Neural crest cell (in vitro differentiated cells): ENCODE results near the gene RAB35. TPM values are rescaled to one million over a fixed set of nuclear protein-coding genes. Genes with fewer than 3 reads are reported as not detected.

ENCODE experiments used
- DNase-seq: peaks from one replicate; pipeline ENCODE4 v3.0.0; 2021; ENCODE audit warnings: low read depth, mixed read lengths, low spot score
- H3K27ac Mint-ChIP-seq: one replicate; pipeline ENCODE4 v1.8.0; 2021; ENCODE audit warnings: mild to moderate bottlenecking, mixed read lengths; ENCODE audit not compliant: unreplicated experiment
- H3K27me3 Mint-ChIP-seq: 2 replicates; pipeline ENCODE4 v1.8.0; 2021; ENCODE audit warnings: low read depth, mild to moderate bottlenecking, mixed read lengths
- H3K36me3 Mint-ChIP-seq: 2 replicates; pipeline ENCODE4 v1.8.0; 2021; ENCODE audit warnings: low read depth, mild to moderate bottlenecking, mixed read lengths
- H3K4me1 Mint-ChIP-seq: 2 replicates; pipeline ENCODE4 v1.8.0; 2021; ENCODE audit warnings: mixed read lengths
- H3K4me3 Mint-ChIP-seq: one replicate; pipeline ENCODE4 v1.8.0; 2021; ENCODE audit warnings: mild to moderate bottlenecking, mixed read lengths
- H3K9me3 Mint-ChIP-seq: 2 replicates; pipeline ENCODE4 v1.8.0; 2021; ENCODE audit warnings: mixed read lengths
- total RNA-seq: library from RNA; stranded (reverse); gene quantifications from 2 replicates; pipeline ENCODE4 v1.2.1, GENCODE V29; 2021
- TF ChIP-seq, protein P1 (sequence below): fragments of 200-600 bp; sonication (generic); conservative IDR thresholded peaks from 2 replicates; pipeline ENCODE4 v1.5.0; 2021; ENCODE audit warnings: antibody characterized with exemption, mild to moderate bottlenecking

The RAB35 gene
- total RNA-seq, 1 donor from 2014 or later = 54.1 TPM

DNA sequence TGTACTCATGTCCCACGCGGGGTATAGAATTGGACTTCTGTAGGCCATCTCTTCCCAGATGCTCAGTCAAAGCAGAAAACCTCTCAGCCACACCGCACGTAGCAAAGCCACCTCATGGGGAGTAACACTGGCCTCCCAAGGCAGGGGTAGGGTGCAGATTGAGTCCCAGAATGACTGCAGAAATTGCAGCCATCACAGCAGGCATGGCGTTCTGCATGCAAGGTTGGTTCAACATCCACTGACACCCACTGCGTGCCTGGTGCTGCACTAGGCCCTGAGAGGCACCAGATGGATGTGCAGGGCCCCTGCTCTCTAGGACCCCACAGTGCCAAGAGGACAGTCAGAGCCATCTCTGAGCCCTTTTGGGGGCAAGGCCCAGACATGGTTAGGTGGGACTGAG lies 39.9 kb downstream of the RAB35 start:
- no peak overlapping the region for H3K4me3 Mint-ChIP-seq
- H3K36me3 Mint-ChIP-seq = no peaks in the 10 kb centered on the region
- H3K27me3 Mint-ChIP-seq = no peaks in the 10 kb centered on the region
- TF ChIP-seq, protein P1, sequence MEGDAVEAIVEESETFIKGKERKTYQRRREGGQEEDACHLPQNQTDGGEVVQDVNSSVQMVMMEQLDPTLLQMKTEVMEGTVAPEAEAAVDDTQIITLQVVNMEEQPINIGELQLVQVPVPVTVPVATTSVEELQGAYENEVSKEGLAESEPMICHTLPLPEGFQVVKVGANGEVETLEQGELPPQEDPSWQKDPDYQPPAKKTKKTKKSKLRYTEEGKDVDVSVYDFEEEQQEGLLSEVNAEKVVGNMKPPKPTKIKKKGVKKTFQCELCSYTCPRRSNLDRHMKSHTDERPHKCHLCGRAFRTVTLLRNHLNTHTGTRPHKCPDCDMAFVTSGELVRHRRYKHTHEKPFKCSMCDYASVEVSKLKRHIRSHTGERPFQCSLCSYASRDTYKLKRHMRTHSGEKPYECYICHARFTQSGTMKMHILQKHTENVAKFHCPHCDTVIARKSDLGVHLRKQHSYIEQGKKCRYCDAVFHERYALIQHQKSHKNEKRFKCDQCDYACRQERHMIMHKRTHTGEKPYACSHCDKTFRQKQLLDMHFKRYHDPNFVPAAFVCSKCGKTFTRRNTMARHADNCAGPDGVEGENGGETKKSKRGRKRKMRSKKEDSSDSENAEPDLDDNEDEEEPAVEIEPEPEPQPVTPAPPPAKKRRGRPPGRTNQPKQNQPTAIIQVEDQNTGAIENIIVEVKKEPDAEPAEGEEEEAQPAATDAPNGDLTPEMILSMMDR = no peak
- peaks cover 4% of the 10 kb centered on the region for H3K4me1 Mint-ChIP-seq
- no peak for DNase-seq
- H3K9me3 Mint-ChIP-seq = no peaks in the 10 kb centered on the region
- H3K27ac Mint-ChIP-seq = no peak overlapping the region

DNA sequence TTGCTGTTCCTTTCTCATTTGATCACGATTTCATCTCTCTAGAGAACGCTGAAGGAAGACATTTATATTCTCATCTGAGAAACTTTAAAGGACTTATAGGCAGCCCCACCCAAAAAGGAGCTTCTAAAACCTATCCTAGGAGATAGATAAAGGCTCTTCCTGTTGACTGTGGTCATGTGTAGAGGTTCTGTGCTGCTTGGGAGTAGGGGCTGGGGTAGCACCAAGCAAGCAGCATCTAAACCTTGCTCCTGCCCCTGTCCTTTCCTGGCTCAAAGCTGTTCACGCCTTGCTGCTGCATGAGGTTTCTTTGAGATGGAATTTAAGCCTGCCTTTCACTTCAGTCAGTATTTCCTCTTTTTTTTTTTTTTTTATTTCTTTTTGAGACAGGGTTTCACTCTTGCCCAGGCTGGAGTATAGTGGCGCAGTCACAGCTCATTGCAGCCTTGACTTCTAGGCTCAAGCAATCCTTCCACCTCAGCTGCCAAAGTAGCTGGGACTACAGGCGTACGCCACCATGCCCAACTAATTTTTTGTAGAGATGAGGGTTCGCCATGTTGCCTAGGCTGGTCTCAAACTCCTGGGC lies 41.4 kb downstream of the RAB35 start:
- DNase-seq = no peak
- Mint-ChIP-seq H3K36me3 (no peaks in the 10 kb centered on the region), H3K4me3 (no peak overlapping the region), H3K27me3 (no peaks in the 10 kb centered on the region), H3K27ac (no peak overlapping the region), H3K4me1 (peaks cover 4% of the 10 kb centered on the region), H3K9me3 (no peaks in the 10 kb centered on the region)
- TF ChIP-seq, protein P1 = no peak

DNA sequence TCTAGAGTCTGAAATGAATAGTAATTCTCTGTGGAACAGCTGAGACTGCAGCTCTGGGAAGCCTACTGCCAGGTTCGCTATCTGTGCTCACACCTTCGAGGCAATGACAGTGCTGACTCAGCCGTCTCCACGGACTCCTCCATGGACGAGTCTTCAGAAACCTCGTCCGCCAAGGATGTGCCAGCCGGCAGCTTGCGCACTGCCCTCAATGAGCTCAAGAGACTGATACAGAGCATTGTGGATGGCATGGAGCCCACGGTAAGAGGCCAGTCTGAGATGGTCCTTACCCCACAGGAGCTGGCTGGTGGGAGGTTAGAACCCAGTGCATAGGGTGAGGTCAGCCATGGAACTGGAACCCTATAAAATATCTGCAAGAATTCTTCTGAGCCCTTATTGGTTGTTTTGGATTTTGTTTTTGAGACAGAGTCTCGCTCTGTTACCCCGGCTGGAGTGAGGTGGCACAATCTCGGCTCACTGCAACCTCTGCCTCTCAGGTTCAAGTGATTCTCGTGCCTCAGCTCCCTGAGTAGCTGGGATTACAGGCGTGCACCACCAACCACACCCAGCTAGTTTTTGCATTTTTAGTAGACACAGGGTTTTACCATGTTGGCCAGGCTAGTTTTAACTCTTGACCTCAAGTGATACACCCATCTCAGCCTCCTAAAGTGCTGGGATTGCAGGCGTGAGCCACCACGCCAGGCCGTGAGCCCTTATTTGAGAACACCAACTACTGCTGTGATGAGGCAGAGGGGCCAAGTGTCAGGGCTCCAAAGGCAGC lies 43.9 kb downstream of the RAB35 start:
- Mint-ChIP-seq H3K27ac (no peak overlapping the region), H3K4me1 (peaks cover 4% of the 10 kb centered on the region), H3K9me3 (no peaks in the 10 kb centered on the region), H3K27me3 (no peaks in the 10 kb centered on the region), H3K36me3 (no peaks in the 10 kb centered on the region), H3K4me3 (no peak overlapping the region)
- TF ChIP-seq, protein P1 = no peak
- no peak for DNase-seq

DNA sequence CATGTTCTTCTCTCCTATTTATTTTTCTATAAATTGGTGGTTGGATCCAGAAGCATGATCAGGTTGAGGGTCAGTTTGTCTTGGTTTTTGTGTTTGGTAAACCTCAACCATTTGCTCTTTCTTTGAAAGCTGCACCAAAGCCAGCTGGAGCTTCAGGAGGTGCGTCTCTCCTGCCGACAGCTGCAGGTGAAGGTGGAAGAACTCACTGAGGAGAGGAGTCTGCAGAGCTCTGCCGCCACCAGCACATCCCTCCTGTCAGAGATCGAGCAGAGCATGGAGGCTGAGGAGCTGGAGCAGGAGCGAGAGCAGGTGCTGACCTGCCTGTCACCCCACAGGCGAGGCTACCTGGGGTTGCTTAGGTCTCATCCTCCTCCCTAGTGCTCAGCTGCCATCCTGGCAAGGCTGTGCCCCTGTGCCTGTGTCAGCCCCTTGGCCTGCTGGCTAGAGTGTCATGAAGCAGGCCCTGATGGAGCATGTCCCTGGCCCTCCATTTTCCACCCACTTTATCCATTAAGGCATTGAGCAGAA lies 45.0 kb downstream of the RAB35 start:
- Mint-ChIP-seq H3K4me3 (no peak overlapping the region), H3K27ac (no peak overlapping the region), H3K4me1 (peaks cover 4% of the 10 kb centered on the region), H3K36me3 (no peaks in the 10 kb centered on the region), H3K27me3 (no peaks in the 10 kb centered on the region), H3K9me3 (no peaks in the 10 kb centered on the region)
- TF ChIP-seq, protein P1 = no peak
- DNase-seq = no peak

DNA sequence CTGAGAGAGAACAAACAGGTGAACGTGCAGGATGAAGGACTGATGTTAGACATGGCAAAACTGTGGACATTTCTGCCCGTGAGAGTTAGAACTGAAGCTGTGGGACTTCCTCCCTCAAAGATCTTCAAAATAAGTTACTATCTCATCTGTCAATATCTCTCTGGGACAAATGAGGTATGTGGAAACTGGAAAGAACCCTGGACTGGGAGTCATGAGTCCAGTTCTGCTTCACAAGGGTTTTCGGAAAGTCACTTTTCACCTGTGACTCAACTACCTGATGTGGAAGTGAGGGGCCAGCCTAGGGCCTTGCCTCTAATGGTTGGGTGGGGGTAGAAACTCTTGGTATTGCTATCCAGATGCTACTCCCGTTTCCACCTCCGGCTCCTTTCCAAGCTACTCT lies 47.3 kb downstream of the RAB35 start:
- Mint-ChIP-seq H3K36me3 (no peaks in the 10 kb centered on the region), H3K4me3 (no peak overlapping the region), H3K27me3 (no peaks in the 10 kb centered on the region), H3K4me1 (peaks cover 8% of the 10 kb centered on the region), H3K9me3 (no peaks in the 10 kb centered on the region), H3K27ac (no peak overlapping the region)
- no peak for DNase-seq
- TF ChIP-seq, protein P1 = no peak
